ENCODE measurements around the gene DHH. TPM values are rescaled to one million over a fixed set of nuclear protein-coding genes. Genes with fewer than 3 reads are reported as not detected.
A peak's percentile ranks its signal among the peaks of the same experiment; 100 is the strongest.
"Not testable (repeated sequence)": the region's sequence is repeated elsewhere in the genome, so short reads cannot be mapped to it uniquely, and the experiment has no call there.

DHH gene
- polyA plus RNA-seq, 3 donors: not detected

DNA sequence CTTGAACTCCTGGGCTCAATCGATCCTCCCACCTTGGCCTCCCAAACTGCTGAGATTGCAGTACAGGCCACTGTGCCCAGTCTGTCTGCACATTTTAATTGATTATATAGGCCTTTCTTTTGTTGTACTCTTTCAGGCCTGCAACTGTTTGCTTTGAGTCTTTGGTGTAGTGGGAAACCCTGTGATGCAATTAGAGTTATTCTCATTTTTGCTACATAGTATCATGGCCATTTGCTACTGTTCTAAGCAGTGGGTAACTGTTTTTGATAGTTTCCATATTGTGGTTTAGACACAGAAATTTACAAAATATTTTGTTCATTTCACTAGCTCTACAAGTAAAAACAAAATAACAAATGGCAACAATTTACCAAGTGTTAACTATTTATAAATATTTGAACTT lies 42.9 kb upstream of the DHH start:
- Histone ChIP-seq H2AFZ (ENCODE audit: insufficient read depth, low read depth, low read length, poor library complexity, severe bottlenecking) (no peak overlapping the region), H3K36me3 (replicated peaks in 1 of 2; ENCODE audit: control insufficient read depth in 1 of 2, insufficient read depth in 2 of 2, low read length in 2 of 2) (no peaks in the 10 kb centered on the region), H3K27ac (ENCODE audit: low read depth in 1 of 2, low read length in 2 of 2) (no peak overlapping the region), H3K27me3 (ENCODE audit: control insufficient read depth in 2 of 2, insufficient read depth in 2 of 2, low read length in 2 of 2) (no peaks in the 10 kb centered on the region), H4K20me1 (ENCODE audit: insufficient read depth, low read length) (no peaks in the 10 kb centered on the region), H3K9ac (ENCODE audit: insufficient read depth, low read length, poor library complexity, severe bottlenecking) (no peak overlapping the region), H3K79me2 (ENCODE audit: insufficient read depth, low read length) (peaks cover 10% of the 10 kb centered on the region), H3K4me1 (ENCODE audit: control insufficient read depth in 1 of 2, insufficient read depth in 2 of 2, low read length in 2 of 2) (peaks cover 4 to 13% of the 10 kb centered on the region in 2 donors), H3K9me3 (replicated peaks in 1 of 2; ENCODE audit: control insufficient read depth in 1 of 2, insufficient read depth in 1 of 2, low read length in 2 of 2) (no peaks in the 10 kb centered on the region), H3K4me3 (replicated peaks in 1 of 3; ENCODE audit: low read depth in 2 of 3, low read length in 3 of 3) (no peak overlapping the region), H3K4me2 (replicated peaks; ENCODE audit: extremely low read depth, low read length, poor library complexity, severe bottlenecking) (no peak overlapping the region)
- no peaks in the 10 kb centered on the region for H3K27me3 Mint-ChIP-seq (ENCODE audit: low read depth in 3 of 3)
- WGBS (ENCODE audit: insufficient coverage): no CpG with 5 or more reads among the region's 1 CpG
- H3K4me1 Mint-ChIP-seq: peaks cover 13% of the 10 kb centered on the region
- intact Hi-C loops (cut with micrococcal nuclease): loop anchor here in 1 of 2 donors (10.0 kb wide), 1 partner anchor 97 kb away; no protein-coding TSS in a partner anchor
- H3K4me3 Mint-ChIP-seq: no peak overlapping the region
- H3K27ac Mint-ChIP-seq: peak overlapping the region in 1 of 7 donors; percentile 28
- H3K36me3 Mint-ChIP-seq: peaks cover 6 to 26% of the 10 kb centered on the region in 2 donors
- no peaks in the 10 kb centered on the region for H3K9me3 Mint-ChIP-seq
- DNase-seq: no peak
- TF ChIP-seq, protein P1, sequence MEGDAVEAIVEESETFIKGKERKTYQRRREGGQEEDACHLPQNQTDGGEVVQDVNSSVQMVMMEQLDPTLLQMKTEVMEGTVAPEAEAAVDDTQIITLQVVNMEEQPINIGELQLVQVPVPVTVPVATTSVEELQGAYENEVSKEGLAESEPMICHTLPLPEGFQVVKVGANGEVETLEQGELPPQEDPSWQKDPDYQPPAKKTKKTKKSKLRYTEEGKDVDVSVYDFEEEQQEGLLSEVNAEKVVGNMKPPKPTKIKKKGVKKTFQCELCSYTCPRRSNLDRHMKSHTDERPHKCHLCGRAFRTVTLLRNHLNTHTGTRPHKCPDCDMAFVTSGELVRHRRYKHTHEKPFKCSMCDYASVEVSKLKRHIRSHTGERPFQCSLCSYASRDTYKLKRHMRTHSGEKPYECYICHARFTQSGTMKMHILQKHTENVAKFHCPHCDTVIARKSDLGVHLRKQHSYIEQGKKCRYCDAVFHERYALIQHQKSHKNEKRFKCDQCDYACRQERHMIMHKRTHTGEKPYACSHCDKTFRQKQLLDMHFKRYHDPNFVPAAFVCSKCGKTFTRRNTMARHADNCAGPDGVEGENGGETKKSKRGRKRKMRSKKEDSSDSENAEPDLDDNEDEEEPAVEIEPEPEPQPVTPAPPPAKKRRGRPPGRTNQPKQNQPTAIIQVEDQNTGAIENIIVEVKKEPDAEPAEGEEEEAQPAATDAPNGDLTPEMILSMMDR (IDR thresholded peaks at IDR 0.05): no peak

DNA sequence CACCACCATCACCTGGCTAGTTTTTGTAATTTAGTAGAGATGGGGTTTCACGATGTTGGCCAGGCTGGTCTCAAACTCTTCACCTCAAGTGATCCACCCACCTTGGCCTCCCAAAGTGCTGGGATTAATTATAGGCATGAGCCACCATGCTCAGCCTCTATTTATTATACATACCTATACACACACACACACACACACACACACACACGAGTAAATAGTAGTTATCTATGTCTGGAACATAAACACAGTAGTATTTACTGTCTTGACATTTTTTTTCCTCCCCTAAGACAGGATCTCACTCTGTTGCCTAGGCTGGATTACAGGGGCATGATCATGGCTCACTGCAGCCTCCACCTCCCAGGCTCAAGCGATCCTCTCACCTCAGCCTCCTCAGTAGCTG lies 42.4 kb upstream of the DHH start:
- H3K4me2 ChIP-seq (replicated peaks; ENCODE audit: extremely low read depth, low read length, poor library complexity, severe bottlenecking); H3K4me3 ChIP-seq (replicated peaks in 1 of 3; ENCODE audit: low read depth in 2 of 3, low read length in 3 of 3); H3K27me3 Mint-ChIP-seq (ENCODE audit: low read depth in 3 of 3); H3K27me3 ChIP-seq (ENCODE audit: control insufficient read depth in 2 of 2, insufficient read depth in 2 of 2, low read length in 2 of 2); H2AFZ ChIP-seq (ENCODE audit: insufficient read depth, low read depth, low read length, poor library complexity, severe bottlenecking); H3K9ac ChIP-seq (ENCODE audit: insufficient read depth, low read length, poor library complexity, severe bottlenecking); H4K20me1 ChIP-seq (ENCODE audit: insufficient read depth, low read length); H3K9me3 Mint-ChIP-seq; H3K9me3 ChIP-seq (replicated peaks in 1 of 2; ENCODE audit: control insufficient read depth in 1 of 2, insufficient read depth in 1 of 2, low read length in 2 of 2); DNase-seq; H3K27ac ChIP-seq (ENCODE audit: low read depth in 1 of 2, low read length in 2 of 2); H3K36me3 ChIP-seq (replicated peaks in 1 of 2; ENCODE audit: control insufficient read depth in 1 of 2, insufficient read depth in 2 of 2, low read length in 2 of 2); H3K4me3 Mint-ChIP-seq: not testable (repeated sequence)
- H3K27ac Mint-ChIP-seq: peak overlapping the region in 1 of 7 donors; percentile 28
- WGBS (ENCODE audit: insufficient coverage): no CpG with 5 or more reads among the region's 3 CpGs
- peaks cover 6 to 25% of the 10 kb centered on the region in 2 donors for H3K36me3 Mint-ChIP-seq
- Histone ChIP-seq H3K4me1 (ENCODE audit: control insufficient read depth in 1 of 2, insufficient read depth in 2 of 2, low read length in 2 of 2) (peaks cover 8 to 18% of the 10 kb centered on the region in 2 donors), H3K79me2 (ENCODE audit: insufficient read depth, low read length) (peaks cover 14% of the 10 kb centered on the region)
- intact Hi-C loops (cut with micrococcal nuclease): loop anchor here in 1 of 2 donors (10.0 kb wide), 1 partner anchor 98 kb away; no protein-coding TSS in a partner anchor
- H3K4me1 Mint-ChIP-seq: peaks cover 18% of the 10 kb centered on the region
